ENCODE data around the gene NT5C1B.

NT5C1B gene

DNA sequence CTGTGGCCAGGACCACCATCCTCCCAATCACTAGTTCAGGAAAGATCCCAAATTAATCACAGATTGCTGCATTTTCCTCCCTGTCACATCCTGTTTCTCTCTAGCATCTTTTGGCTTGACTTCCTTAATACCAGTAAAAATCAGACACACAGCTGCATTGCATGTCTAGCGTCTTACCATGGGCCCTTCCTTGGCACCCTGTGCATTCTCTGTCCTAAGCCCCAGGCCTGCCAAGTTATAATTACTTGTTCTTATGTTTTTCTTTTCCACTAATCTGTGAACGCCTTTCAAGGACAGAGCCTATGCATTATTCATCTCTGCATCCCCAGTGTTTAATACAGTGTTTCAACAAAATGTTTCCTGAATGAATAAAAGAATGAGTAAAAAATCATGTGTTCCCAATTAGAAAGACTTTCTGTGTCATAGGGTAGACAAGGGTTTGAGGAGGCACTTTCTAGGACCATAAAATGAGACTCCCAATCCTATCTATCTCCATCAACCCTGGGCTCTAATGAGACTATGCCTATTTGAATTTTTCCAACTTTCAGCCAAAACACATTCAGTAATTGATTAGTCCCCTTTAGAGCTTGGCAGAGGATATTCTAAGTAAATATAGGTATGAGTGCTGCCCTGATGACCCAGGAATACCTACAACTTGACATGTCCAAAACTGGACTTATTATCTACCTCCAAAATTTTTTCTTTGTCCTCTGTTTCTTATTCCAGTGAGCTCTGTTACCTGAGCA is 10.3 kb upstream of the NT5C1B start:
- DNase-seq (ENCODE audit: low read depth in 2 of 2) = no peak

DNA sequence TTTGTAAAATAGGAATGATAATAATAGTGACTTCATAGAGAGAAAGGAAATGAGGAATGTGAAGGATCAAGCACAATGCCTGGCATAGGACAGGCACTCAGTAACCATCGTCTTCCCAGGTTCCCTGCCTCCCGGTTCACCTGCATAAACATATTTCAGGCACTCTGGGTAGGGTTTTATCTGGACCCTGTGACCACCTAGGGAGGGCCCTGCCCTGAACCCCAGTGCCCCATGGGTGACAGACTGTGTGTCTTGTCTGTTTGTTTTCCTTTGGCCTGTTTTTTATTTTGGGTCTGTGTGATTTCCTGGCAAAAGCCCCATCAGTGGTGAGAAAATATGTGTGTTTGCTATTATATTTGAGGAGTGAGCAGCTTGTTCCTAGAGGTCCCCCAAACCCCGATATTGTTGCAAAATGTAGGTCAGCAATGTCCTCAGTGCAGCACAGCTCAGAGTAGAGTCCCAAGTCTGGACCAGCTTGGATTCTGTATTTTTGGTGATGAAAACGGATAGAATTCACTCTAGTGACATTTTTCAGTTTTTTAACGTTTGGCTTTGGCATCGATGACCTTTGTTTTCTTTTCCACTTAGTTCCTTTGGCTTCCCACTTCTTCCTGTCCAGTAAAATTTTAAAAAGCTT is 9.6 kb upstream of the NT5C1B start:
- DNase-seq (ENCODE audit: low read depth in 2 of 2) = no peak

DNA sequence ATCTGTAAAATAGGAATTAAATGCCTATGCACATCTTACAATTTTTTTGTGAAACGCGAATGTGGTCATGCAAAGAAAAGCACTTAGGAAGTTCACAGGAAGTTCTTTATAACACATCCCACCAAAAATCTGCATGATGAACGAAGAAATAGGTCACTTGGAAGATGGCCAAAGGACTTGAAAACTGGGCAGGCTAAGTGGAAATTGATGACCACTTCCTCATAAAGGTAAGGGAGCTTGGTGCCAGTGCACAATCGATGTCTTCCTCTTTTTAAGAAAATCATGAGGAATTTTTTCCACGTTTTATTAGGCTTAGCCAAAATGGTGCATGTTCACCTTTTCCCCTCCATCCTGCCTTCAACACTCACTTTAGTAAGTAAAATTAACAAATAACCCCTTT is 8.2 kb upstream of the NT5C1B start:
- DNase-seq (ENCODE audit: low read depth in 2 of 2) = no peak

DNA sequence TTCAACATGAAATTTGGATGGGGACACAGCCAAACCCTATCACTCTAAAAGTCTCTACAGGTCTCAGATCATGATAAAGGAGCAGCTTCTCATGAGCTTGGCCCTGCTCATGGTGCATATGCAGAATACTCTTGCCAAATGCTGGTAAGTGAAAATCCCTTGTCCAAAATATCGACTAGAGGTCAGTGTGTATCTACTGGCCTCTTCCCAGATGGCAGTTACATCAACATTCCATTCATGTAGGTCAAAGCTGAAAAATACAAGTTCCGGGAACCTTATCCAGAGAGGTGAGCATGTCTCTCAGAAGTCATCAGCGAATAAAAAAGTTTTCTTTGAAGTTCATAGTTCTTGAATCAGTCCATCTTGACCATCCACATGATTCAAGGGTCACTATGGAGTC is 7.6 kb upstream of the NT5C1B start:
- no peak for DNase-seq (ENCODE audit: low read depth in 2 of 2)

DNA sequence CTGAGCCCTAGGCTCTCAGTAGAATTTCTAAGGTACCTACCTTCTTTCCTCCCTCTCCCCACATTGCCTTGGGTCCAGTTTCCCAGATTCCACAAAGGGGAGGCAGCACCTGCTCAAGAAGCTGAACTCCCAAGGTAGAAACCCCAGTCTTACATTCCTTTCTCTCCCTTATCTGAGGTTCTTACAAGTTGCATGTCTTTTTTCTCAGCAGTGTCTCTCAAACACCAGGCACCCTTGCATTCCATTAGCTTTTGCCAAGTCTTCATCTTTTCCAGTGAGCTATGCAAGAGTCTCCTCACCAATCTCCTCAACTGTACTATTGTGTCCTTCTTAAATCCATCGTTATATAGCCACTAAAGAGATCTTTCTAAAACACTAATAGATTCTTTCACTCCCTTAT is 4.1 kb upstream of the NT5C1B start:
- no peak for DNase-seq (ENCODE audit: low read depth in 2 of 2)

DNA sequence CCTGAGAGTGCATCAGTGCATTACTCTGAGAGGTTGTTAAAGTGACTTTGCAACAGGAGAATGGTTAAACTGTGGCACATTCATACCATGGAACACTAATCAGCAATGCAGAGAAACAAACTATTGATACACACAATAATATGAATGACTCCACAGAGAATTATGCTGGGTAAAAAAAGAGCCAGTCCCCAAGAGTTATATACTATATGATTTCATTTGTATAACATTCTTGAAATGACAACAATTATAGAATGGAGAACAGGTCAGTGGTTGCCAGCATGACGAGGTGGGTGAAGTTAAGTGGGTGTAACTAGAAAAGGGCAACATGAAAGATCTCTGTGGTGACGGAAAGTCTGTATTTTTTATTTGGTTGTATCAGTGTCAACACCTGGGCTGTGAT is 3.0 kb upstream of the NT5C1B start:
- no peak for DNase-seq (ENCODE audit: low read depth in 2 of 2)

DNA sequence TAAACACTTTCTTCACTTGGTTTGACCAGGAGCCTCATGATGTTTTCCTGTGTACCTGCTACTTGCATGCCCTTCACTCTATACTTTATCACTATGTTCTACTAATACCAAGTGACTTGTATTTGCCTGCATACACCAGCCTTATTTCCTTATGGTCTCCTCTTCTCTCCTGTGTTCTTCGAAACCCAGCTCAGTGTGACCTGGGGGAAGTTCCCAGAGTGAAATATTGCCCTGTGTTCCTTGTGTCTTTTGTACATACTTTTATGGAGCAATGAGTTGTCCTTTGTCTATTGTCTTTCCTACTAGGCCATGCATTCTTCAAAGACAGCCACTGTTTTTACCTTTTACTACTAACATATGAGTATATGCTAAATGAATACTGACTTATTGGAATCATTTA is 567 bp downstream of the NT5C1B start:
- DNase-seq (ENCODE audit: low read depth in 2 of 2) = no peak

DNA sequence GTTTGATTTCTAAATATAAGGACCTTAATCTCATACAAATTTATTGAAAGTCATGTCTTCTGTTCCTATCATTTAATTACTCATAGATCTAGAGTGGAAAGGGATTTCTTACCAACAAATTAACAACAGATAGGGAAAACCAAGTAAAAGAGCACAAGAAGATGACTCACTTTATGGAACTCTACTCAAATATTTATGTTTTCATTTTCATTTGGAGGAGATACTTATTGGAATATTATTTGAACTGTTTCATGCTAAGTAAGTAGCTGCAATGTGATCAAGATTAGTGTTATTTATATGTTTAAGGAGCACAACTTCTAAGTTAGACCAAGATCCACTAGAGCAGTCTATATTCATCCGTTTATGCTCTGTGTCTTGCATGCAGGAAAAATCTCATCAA is 1.3 kb downstream of the NT5C1B start:
- no peak for DNase-seq (ENCODE audit: low read depth in 2 of 2)

DNA sequence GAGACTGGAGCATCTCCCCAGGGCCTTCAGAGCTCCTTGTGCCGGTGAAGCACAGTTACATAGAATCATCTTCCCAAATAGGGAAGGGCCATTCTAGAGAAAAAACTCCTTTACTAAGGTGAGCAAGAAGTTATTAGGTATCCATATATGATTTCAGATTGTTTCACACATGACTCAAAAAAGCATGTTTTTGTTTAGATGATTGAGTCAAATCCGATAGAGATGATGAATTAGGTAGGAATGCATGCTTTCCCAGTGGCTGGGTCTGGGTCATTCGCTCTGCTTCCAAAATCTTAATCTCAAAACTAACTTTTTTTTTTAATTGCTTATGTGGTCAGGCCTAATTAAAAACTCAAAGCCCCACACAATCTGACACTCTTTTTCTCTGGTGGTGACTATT is 3.8 kb downstream of the NT5C1B start:
- DNase-seq (ENCODE audit: low read depth in 2 of 2) = no peak

DNA sequence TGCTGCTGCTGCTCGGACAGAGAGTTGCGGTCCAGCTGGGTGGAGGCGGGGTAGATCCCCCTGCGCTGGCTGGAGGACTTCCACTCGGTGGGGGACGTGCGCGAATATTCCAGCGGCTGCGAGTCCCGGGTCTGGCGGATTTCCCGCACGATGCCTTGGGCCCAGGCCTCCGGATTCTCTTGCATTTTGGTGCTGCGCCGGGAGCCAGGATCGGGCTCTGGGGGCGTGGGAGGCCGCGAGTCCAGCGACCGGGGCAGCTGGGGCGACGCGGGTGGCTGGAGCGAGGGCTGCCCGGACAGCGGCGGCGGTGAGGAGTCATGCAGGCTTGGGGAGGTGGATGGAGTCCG is 4.8 kb downstream of the NT5C1B start:
- no peak for DNase-seq (ENCODE audit: low read depth in 2 of 2)

DNA sequence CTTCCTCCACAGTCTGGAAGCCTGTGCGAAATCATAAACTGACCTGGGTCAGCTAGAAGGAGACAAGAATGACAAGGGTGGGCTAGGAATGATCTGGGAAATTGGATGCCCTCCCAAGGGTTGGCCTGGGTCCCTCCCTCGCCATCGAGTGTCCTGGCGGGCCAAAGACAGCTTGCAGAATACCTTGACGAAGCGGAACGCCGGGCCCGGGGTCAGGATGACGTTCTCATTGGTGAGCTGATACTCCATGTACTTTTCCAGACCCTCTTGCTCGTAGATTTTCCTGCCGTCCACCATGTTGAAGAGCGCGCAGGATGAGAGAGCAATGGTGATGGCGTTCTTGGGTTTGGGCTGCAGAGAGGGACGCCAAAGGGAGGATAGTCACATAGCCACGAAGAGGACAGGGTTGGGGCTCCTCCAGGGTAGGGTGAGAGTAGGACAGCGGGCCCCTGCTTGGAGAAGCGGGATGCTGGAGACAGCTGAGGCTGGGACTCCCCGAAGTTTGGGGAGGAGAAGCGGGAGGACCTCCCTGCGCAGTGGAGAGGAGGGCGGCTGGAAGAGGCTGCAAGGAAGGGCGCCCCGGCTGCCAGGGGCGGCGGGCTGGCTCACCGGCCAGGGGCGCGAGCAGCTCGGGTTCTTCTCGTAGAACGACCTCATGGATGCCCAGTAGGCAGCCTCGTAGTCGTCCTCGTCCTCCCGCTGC is 5.3 kb downstream of the NT5C1B start:
- DNase-seq (ENCODE audit: low read depth in 2 of 2) = no peak

DNA sequence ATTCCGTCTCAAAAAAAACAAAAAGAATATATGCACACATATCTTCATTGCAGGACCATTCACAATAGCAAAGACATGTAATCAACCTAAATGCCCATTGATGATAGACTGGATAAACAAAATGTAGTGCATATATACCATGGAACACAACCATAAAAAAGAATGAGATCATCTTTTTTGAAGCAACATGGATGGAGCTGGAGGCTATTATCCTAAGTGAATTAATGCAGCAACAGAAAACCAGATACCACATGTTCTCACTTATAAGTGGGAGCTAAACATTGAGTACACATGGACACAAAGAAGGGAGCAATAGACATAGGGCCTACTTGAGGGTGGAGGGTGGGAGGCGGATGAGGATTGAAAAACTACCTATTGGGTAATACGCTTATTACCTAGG is 8.8 kb downstream of the NT5C1B start:
- no peak for DNase-seq (ENCODE audit: low read depth in 2 of 2)

DNA sequence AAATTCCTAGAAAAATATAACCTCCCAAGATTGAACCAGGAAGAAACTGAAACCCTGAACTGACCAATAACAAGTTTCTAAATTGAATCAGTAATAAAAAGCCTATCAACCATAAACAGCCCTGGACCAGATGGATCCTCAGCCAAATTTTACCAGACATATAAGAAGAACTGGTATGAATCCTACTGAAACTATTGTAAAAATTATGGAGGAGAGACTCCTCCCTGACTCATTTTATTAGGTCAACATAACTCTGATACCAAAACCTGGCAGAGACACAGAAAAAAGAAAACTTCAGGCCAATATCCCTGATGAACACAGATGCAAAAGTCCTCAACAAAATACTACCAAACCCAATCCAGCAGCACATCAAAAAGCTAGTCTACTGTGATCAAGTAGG is 11.3 kb downstream of the NT5C1B start:
- no peak for DNase-seq (ENCODE audit: low read depth in 2 of 2)

DNA sequence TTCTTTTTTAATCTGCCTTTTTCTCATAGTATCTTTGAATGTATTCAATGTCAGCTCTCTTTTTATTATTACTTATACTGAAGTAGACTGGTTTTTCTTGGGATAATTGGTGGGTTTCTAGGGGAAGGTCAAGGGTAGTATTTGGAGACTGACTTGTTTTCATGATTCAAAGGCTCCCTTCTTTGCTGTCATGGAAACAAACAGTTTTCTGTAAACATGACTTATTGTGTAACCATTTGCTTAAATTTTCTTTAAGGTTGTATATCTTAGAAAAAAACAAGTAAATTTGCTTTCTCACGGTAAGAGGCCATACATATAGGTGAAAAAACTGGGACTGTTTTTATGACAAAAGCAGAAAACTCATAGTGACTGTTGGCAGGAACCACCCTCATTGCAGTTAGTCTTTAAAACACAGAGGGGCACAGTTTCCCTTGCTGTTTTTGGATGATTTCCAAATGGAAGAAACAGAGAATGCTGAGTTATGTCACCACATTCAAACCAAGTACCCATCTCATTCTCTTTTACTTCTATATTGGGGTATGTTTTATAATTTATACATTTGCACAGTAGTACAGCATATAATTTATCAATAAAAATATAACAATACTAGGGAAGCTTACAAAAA is 23.1 kb downstream of the NT5C1B start:
- no peak for DNase-seq (ENCODE audit: low read depth in 2 of 2)

DNA sequence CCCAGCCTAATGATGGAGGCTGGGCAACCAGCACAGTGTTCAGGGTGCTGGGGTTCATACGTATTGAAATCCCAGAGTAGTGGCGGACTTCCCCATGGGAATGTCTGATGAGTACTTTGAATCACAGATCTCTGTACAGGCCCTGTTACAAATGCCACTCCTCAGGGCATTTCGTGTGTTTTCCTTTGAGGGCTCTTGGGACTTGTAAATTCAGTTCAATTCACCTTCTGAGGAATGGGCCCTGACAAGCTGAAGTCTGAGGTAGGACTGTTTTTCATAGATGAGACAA is 28.6 kb downstream of the NT5C1B start:
- DNase-seq (ENCODE audit: low read depth in 2 of 2) = no peak

DNA sequence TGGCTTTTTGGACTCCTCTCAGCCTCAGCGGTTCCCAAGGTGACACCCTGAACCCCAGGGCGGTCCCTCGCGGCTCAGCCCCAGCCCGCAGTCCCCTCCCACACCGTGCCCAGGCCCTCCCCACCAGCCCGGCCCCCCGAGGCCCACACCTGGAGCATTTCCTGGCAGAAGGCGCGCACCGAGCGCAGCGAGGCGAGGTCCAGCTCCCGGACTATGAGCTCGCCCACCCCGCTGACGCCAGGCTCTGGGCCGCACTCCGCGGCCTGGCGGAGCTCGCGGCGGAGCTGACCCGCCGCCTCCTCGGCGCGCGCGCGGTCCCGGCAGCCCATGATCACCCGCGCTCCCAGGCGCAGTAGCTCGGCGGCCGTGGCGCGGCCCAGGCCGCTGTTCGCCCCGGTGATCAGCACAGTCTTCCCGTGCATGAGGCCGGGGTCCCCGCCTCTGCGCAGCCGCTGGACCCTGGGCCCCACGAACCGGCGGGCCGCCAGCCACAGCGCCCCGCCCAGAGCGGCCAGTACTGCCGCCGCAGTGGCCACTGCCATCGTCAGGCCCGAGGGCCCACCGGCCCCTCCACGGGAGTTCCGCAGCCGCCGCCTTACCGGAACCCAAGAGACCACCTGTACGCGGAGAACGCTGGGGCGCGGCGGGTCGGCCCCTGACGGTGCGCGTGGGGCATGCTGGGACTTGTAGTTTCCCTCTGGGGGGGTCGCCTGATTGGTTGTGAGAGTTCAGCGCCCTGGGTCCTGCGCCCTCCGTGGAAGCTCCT is 29.2 kb downstream of the NT5C1B start, which contains the start of gene RDH14:
RDH14 (minus strand) TSS at position 623 of the 766 bp plus-strand sequence; CDS start at position 542, 81 bp downstream.
- peak; percentile 84 to 87 for DNase-seq (ENCODE audit: low read depth in 2 of 2)

DNA sequence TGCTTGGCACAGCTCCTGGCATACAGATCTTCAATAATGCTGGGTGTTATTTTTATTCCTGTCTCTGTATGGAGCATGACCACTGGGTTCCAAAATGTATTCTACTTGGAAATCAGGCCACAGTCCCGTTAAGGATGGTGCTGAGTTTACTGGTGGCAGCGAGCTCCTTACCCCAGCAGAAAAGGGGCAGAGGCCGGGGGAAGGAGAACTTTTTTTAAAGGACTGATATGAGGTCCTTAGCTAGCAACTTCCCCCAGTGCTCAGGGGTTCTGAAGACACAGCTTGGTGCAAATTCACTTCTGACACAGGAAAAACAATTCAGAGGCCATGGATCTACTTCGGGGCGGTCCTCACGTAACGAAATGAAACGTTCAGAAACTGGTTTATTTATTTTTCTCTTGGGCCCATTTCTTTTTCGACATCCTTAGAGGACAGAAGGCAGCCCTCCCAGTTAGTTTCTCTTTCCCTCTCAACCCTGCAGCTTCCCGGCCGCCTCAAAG is 29.8 kb downstream of the NT5C1B start:
- no peak for DNase-seq (ENCODE audit: low read depth in 2 of 2)

DNA sequence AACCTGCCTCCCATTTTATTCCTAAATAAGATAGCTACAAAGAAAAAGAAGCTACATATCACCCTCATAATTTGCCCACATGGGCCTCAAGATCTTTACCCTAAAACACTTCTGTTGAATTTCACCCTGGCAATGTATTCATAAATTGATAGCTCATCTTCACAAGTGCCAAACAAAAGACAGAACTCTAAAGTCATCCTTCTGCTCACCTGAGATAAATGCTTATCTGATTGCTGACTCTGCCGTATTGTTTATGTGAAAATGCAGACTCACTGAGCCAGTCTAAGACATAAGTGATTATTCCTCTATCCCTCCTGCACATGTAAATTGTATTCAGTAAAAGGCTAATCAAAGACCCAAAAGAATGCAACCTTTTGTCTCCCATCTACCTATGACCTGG is 30.9 kb downstream of the NT5C1B start:
- DNase-seq (ENCODE audit: low read depth in 2 of 2) = no peak

DNA sequence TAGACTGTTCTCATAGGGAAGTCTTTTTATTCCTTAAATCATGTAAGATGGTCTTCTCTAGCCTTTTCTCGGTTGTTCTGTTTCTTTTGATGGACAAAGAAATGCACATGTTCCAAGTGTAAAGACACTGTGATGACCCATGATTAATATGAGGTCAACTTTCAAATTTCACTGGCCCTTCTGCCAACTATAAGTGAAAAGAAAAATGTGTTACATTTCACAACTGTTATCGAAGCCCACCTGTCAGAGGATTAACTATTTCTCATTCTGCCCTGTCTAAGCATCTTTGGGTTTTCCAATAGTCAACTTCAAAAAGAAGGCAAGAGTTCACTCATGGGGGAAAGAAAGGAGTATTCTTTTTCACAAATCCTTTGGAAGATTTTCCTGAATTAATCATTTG is 32.2 kb downstream of the NT5C1B start:
- no peak for DNase-seq (ENCODE audit: low read depth in 2 of 2)

DNA sequence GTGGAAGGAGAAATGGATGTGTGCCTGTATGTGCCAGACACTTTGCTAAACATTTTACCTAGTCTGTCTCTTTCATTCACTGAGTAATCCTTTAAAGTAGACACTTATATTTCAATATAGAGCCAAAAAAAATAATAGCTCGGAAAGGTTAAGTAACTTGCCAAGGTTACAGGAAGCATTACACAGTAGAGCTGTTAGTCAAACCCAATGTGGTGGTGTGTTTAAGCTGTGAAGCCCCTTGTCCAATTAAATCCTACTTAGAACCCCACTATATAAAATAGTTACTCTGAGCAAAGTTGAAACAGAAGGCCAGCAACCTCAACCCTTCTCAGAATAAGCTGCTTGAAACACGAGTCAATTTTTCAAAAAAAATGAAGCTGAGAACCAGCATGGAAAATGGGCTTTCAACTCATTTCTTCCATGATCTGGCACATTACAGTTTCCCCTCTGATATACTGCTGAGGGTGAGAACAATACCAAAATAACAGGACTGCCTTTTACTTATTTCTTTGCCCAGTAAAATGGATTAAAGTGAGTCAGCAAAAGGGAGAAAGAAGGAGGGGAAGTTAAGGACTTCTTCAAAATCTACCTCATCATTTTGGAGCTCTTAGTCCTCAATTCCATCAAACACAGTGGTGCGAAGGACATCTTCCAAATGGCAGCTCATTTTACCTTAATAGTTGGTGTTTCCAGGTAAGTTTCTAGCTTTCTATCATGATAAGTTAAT is 36.9 kb downstream of the NT5C1B start:
- no peak for DNase-seq (ENCODE audit: low read depth in 2 of 2)

DNA sequence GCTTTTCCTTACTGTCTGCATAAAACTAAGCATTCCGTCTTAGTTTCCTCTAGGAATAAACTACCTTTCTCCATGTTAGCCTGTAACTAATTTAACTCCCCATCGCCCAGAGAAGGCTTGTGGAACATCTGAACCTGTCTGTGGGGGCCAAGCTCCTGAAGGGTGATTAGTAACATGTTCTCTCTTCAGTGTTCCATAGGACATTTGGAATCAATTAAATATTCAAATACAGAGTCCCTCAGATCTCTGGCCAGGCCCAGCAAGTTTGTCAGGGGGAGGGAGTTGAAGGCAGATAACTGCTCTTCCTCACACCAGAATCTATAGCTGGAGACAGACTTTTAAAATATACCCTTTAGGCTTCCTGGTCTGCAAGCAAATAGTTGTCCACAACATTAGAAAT is 37.7 kb downstream of the NT5C1B start:
- DNase-seq (ENCODE audit: low read depth in 2 of 2) = no peak

Data from stimulated activated CD4-positive, alpha-beta T cell treated with anti-CD3 and anti-CD28 coated beads, Interleukin-12 subunit alpha, Interleukin-12 subunit beta, amount 100 ng/mL, for 24 hours (primary cell).